HG03442 (cell line): Measurements from ENCODE around the gene ASB15.

ENCODE experiments used
- ATAC-seq: cut with Tn5 transposase; IDR thresholded peaks from one replicate; pipeline ENCODE4 v1.9.1; 2021; ENCODE audit warnings: mild to moderate bottlenecking, moderate library complexity; ENCODE audit not compliant: unreplicated experiment

The ASB15 gene

DNA sequence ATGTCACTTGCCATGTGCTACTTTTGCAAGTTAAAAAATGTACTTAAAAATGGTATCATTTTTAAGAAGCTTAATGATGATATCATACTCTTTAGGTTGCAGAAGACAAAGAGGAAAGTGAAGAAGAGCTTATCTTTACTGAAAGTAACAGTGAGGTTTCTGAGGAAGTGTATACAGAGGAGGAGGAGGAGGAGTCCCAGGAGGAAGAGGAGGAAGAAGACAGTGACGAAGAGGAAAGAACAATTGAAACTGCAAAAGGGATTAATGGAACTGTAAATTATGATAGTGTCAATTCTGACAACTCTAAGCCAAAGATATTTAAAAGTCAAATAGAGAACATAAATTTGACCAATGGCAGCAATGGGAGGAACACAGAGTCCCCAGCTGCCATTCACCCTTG is 60.1 kb downstream of the ASB15 start:
- ATAC-seq, result no peak

DNA sequence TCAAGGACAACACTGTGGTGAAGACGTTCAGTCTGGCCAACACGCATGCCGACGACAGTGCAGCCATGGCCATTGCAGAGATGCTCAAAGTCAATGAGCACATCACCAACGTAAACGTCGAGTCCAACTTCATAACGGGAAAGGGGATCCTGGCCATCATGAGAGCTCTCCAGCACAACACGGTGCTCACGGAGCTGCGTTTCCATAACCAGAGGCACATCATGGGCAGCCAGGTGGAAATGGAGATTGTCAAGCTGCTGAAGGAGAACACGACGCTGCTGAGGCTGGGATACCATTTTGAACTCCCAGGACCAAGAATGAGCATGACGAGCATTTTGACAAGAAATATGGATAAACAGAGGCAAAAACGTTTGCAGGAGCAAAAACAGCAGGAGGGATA is 60.7 kb downstream of the ASB15 start:
- no peak for ATAC-seq

DNA sequence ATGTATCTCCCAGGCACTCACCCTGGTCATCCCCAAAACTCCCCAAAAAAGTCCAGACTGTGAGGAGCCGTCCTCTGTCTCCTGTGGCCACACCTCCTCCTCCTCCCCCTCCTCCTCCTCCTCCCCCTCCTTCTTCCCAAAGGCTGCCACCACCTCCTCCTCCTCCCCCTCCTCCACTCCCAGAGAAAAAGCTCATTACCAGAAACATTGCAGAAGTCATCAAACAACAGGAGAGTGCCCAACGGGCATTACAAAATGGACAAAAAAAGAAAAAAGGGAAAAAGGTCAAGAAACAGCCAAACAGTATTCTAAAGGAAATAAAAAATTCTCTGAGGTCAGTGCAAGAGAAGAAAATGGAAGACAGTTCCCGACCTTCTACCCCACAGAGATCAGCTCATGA is 61.1 kb downstream of the ASB15 start:
- no peak for ATAC-seq

DNA sequence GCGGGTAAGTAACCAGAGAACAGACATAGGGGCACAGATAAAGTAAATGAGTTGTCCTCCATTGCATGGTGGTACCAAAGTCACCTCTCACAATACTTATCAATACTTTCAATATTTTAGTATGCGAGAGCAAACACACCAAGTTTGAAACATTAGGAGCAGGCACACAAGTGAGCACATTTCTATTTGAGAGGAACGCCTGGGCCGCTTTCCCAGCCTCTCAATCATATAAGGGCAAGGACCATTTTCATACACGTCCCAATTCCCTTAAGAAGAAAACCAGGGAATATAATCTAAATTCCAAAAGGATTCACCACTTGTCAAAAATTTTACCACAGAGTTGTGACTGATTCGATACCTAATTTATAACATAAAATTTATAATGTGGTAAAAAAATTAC is 61.6 kb downstream of the ASB15 start:
- ATAC-seq, result no peak

DNA sequence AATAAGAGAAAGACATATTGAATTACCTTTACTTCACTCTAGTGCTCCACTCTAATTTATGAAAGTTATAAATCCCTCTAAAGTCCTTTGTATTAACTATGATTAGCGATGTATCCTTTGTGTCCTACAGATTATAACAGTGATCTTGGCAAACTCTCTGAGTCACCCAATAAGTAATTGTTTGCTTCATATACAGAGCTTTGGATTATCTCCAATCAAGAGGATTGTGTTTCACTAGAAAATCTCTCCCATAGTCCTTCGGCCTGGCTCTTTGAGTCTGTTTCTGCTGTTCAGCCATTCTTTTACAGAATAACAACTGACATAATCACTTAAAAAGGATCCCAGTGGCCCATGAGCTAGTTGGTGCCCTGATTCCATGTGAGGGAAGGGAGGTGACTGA is 63.5 kb downstream of the ASB15 start:
- no peak for ATAC-seq

DNA sequence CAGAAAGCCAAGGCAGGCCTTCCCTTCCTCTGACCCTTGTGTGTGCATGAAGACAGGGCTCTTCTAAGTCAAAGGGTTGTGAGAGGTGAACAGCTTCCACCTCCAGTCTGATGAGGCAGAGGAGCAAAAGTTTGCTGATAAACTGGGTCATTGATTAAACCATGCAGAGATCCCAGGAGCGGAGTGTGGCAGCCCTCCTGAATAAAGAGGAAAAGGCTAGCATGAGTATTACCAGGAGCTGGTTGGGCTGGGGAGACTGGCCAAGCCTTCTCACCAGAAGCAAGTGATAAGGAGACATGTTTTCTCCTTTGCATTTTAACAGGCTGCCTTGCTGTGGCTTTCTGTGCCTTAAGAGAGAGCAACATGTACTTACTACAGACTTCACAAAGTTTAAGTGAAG is 64.3 kb downstream of the ASB15 start:
- no peak for ATAC-seq

DNA sequence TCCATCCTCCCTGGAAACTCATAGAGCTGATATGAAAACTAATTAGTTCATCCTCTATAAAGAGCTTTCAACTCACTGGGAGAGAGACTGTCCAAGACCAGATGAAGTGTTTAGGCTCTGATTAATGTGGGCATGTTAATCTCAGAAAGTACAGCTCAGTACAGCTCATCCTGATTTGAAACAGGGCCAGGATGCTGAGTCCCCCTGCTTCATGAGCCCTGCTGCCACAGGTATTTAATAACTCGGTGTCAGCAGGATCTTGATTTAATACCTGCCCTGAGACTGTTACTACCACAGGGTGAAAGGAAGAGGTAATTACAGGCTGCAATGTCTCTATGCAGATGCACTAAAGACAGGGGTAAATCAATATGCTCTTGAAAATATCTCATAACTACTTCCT is 64.9 kb downstream of the ASB15 start:
- ATAC-seq, result no peak

DNA sequence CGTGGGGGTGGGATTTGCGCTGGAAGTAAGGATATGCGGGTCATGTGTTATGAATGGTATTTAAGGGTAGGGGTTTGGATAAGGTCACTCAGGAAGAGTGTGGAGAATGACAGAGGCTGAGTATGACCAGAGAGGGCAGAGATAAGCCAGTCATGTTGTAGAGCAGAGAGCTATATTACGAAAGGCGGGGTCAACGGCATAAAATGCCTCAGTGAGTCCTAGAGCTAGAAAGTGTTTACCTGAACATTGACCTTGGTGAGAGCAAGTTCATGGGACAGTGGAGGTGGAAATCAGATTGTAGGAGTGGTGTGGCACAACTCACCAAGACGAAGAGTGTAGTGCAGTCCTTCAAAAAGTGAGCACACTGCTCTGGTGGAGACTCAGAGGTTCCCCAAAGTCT is 67.9 kb downstream of the ASB15 start:
- no peak for ATAC-seq

DNA sequence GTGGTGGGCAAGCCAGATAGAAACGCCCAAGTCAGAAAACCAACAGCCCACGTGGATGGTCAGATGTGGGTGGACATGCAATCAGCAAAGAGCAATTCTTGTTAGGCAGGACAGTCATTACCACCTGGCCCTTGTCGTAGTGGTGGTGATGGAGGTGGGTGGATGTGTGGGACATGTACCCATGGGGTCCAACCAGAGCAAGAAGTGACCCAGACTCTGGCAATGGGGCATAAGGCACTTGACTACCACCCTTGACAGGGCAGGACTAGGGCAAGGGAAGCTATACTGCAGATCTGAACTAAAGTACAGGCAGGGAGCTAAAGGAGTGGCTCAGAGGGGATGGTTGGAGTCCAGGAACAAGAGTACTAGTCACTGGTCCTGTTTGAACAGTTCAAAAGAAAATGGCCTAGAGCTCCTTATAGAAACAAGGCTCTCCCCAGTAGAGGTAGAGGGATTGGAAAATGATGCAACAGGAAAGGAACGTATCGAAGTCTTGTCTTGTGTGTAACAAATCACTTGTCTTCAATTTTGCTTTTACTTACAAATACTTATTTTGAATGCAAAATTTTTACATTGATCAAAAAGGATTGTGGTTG is 71.6 kb downstream of the ASB15 start:
- no peak for ATAC-seq

DNA sequence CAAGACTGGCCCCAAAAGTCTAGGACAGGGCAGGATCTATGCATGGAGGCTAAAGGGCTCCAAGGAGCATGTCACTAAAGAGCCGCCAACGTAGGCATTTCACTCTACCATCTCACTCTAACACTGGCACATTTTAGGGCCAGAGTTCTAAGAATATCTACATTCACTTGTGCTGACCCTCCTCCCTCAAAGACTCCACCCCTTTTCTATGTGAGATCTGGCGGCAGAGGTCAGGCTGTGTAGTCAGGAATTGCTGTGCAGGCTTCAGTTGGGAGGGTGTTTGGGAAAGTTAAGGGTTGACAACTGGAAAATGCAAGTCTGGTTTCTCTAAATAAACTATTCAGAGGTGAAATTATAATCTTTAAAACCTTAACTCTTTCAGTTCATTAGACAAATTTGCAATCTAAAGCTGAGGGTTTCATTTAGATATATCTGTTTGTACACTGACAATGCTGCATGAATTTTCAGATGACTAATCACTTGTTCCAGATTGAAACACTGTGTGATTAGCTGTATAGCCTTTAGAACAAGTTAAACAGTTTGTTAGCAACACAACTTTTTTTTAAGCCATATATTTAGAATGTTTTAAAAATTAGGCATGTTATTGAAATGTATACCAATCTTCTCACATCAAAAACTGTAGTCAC is 72.3 kb downstream of the ASB15 start:
- no peak for ATAC-seq

DNA sequence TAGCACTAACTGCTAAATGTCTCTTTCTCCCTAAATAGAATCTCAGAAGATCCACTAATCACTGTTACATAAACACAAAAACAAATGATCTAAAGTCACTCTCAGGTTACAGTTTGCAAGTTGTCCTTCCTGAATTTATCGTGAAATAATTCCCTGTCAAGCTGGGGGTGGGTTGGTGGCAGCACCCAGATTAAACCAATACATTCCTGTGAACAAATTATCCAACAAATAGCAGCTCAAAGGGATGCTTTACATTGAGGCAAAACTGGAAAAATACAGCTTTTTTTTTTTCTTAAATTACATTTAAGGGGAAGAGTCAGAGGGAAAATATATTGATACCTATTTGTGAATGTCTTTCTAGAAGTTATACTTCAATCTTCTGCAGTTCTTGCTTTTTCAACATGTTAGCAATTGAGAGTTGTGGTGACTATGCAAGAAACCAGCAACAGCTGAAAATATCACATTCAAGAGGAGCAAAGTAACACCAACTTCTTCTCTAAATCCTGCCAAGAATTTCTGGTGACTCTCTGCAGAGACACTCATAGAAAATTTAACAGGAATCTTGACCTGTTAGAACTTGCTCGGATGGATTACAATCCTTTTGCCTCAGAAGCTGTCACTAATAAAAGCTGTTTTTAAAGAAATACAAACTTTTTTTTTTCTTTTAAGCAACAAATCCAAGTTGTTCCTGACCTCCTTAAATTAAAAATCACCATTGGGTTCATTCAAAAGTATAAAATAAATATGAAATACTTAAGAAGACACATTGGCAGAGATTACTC is 73.0 kb downstream of the ASB15 start:
- no peak for ATAC-seq

DNA sequence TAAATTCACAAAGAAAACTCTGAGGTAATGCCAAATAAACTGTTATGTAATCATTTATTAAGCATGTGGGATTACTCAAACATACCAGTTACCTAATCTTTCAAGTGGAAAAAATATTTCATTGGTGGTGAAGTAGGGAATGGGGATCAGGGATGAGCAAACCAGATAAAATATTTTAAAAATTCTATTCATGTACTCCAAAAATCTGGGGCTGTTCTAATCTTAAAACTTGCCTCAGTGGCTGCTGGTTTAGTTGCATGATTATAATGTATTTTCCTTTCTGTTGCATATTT is 73.5 kb downstream of the ASB15 start:
- no peak for ATAC-seq

DNA sequence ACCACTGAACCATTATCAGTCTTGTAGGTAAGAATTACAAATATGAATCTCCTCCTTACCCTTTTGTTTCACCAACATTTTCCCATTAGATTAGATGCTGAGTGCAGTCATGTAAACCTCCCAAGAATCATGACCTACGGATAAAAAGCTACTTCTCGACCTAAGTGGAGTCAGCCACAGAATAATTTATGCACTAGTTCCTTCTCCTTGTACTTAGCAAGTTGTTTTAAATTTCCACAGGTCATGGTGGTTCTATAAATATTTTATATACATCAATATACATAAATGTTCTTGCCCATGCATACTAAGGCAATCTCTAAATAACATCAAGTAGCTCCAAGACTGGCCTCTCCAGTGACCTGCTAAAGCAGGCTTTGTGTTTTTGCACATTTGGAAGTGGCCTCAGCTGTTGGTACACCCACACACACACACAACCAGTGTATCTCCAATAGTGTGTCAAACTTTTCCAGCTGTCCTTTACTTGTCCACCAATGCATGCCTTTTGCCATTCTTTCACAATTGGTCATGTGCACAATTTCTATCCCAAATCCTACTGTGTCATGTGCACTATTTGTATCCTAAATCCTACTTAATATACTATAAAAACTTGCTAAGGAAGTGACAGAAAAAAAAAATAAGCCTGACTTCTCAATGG is 75.6 kb downstream of the ASB15 start:
- no peak for ATAC-seq

DNA sequence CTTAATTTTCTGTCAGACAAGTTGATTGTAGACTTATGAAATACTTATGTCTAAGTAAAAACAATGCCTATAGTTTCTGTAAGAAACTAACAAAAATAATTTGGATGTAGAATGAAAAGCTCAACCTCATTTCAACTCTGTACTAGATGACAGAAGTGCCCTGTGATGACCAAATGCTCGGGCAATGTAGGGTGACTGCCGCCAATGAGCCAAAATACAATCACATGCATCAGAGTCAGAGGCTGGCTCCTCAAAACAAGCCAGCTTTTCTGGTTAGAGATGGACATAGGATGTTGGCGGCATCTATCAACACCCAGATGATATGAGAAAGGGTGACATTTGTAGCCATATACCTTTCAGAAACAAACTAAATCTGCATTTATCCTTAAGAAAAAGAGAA is 78.0 kb downstream of the ASB15 start:
- ATAC-seq, result no peak

DNA sequence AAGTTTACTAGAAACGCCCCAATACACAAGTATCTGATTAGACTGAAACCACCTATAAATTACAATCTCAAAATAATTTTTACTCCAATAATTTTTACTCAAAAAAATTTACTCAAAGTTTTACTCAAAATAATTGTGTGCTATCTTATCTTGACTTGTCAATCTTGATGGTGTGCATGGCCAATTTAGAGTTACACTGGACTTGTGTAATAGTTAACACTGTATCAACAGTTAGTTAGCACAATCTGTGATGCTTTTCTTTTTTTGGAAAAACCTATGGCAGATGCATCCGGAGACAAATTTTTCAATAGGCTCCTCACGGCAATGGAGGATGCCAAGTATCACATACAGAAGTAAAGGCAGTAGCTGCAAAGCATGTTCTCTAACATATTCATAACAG is 79.0 kb downstream of the ASB15 start:
- ATAC-seq, result no peak

DNA sequence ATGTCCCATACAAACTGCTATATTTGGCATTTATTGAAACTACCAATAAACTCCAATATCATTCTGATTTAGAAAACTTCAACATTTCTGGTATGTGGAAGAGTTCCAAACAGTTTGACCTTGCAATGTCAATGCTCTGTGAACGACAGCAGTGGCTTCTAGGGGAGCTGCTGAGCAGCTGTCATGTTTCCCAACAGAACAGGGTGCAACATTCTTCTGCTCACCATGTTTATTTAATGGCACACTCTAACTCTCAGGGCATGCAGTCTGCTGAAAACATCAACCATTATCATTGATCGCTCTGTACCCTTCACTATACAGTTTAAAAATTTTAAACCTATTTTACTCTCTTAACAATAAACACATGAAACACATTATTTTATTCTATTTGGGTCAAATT is 79.9 kb downstream of the ASB15 start:
- ATAC-seq, result no peak

DNA sequence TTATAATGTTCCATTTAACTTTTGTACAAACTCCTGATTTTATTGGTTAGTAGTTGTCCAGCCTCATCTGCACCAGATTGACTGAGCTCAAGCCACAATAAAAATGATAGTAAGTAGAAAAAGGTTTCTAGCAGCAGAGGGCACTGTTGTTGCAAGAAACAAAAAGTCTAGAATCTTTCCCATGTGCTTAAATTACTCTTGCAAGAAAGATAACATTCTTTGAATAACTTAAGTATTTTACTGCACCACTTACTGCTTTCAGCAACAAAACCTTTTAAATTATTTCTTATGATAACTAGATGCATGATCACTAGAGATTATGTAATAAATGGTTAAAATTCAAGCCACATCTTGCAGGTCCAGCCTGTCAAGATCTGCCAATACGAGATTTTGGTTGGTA is 81.1 kb downstream of the ASB15 start:
- ATAC-seq, result no peak

DNA sequence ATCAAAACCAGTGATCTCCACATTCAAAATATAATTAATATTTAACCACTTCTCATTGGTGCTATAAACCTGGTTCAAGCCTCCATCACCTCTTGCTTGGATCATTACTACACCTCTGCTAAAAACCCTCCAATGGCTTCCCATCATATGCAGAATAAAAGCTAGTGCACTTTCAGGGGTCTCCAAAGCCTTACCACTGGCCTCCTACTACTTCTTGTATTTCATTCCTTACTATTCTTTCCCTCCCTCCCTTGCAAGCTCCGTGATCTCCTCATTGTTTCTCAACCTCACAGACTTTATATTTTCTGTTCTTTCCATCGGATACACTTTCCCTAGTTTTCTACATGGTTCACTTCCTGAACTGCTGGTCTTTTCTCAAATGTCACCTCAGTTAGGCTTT is 85.5 kb downstream of the ASB15 start:
- ATAC-seq, result no peak

DNA sequence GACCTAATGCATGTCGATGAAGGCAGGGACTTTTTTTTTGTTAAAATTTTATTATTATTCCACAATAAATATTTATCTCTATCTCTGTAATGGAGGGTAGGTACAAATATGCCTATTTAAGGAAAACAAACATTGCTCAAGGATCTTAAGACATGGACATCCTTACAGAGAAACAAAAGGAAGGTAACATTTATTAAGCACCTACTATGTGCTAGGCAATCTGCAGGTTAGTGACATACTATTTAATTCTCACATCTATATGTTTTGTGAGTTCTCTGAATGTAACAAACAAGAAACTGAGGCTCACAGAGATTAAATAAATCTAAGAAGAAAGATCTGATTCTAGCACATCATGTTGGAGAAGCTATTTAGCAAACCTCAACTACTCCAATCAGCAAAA is 86.1 kb downstream of the ASB15 start:
- no peak for ATAC-seq
